Sigmoid colon (tissue), 4 donors: ENCODE data around the gene TP53I11.

Experiments
- CTCF ChIP-seq, 4 experiments: fragments of 450-650 bp in 3 of 4; fragments of 200-600 bp in 1 of 4; IDR thresholded peaks; one replicate each; pipeline ENCODE4 v1.5.1; 2016 to 2019; ENCODE audit warnings: antibody characterized with exemption in 4 of 4, mild to moderate bottlenecking in 3 of 4, moderate library complexity in 2 of 4
- EP300 ChIP-seq, 4 donors: sonication (generic); formaldehyde crosslinking; IDR thresholded peaks; one replicate each; pipeline ENCODE4 v1.6.1; 2017; ENCODE audit warnings: antibody characterized with exemption in 4 of 4
- POLR2A ChIP-seq, 2 donors: fragments of 450-650 bp; IDR thresholded peaks; one replicate each; pipeline ENCODE4 v1.6.1; 2016; ENCODE audit warnings: antibody characterized with exemption in 2 of 2, mild to moderate bottlenecking in 2 of 2, moderate library complexity in 2 of 2
- POLR2AphosphoS5 ChIP-seq, 4 donors: sonication (generic); formaldehyde crosslinking; IDR thresholded peaks; one replicate each; pipeline ENCODE4 v1.6.1; 2017; ENCODE audit warnings: antibody characterized with exemption in 4 of 4

GRCh38 chr11:44909557-44909956, 41.1 kb downstream of the TP53I11 start:
- TF ChIP-seq CTCF (IDR thresholded peaks at IDR 0.05) (no peak), POLR2A (IDR thresholded peaks at IDR 0.05) (no peak), EP300 (IDR thresholded peaks at IDR 0.05) (no peak), POLR2AphosphoS5 (IDR thresholded peaks at IDR 0.05) (no peak)
